Loucy (cell line): ENCODE measurements around the gene RUVBL2.
"Not testable (repeated sequence)": the region's sequence is repeated elsewhere in the genome, so short reads cannot be mapped to it uniquely, and the experiment has no call there.

Experiments used
- H2AFZ ChIP-seq: fragments of 200-600 bp; sonication (generic); 2 replicates; pipeline ENCODE4 v1.6.0; 2016; ENCODE audit warnings: antibody characterized with exemption, mild to moderate bottlenecking, low read length, moderate library complexity
- H3F3A ChIP-seq: fragments of 200-600 bp; 2 replicates; pipeline ENCODE4 v1.6.0; 2016; ENCODE audit warnings: antibody characterized with exemption, low read depth, mild to moderate bottlenecking
- H3K27me3 ChIP-seq: fragments of 200-600 bp; sonication (generic); 2 replicates; pipeline ENCODE4 v1.6.1; 2014; ENCODE audit warnings: low read length, mild to moderate bottlenecking; ENCODE audit not compliant: insufficient read depth, poor library complexity, severe bottlenecking
- H3K36me3 ChIP-seq: fragments of 200-600 bp; sonication (generic); 2 replicates; pipeline ENCODE4 v1.6.1; 2016; ENCODE audit warnings: low read length; ENCODE audit not compliant: insufficient read depth
- H3K4me1 ChIP-seq: fragments of 200-600 bp; sonication (generic); 2 replicates; pipeline ENCODE4 v1.5.1; 2014; ENCODE audit warnings: low read length, mild to moderate bottlenecking; ENCODE audit not compliant: insufficient read depth, poor library complexity, severe bottlenecking
- H3K4me2 ChIP-seq: fragments of 200-600 bp; sonication (generic); 2 replicates; pipeline ENCODE4 v1.6.0; 2014; ENCODE audit warnings: antibody characterized with exemption, low read length, low read depth, mild to moderate bottlenecking; ENCODE audit not compliant: poor library complexity, severe bottlenecking
- H3K4me3 ChIP-seq: fragments of 200-600 bp; sonication (generic); 2 replicates; pipeline ENCODE4 v1.5.1; 2014; ENCODE audit warnings: low read length, mild to moderate bottlenecking, mixed read lengths; ENCODE audit not compliant: poor library complexity, severe bottlenecking
- H3K79me2 ChIP-seq: fragments of 200-600 bp; sonication (generic); 2 replicates; pipeline ENCODE4 v1.6.1; 2014; ENCODE audit warnings: low read length; ENCODE audit not compliant: insufficient read depth
- H3K9ac ChIP-seq: fragments of 200-600 bp; sonication (generic); 2 replicates; pipeline ENCODE4 v1.6.0; 2014; ENCODE audit warnings: mild to moderate bottlenecking, low read depth, low read length, moderate library complexity; ENCODE audit not compliant: poor library complexity, severe bottlenecking
- H3K9me2 ChIP-seq: fragments of 200-600 bp; sonication (generic); replicated peaks from 2 replicates; pipeline ENCODE4 v1.6.1; 2016; ENCODE audit warnings: low read depth, low read length, mixed read lengths
- H3K9me3 ChIP-seq: fragments of 200-600 bp; sonication (generic); 2 replicates; pipeline ENCODE4 v1.6.1; 2014; ENCODE audit warnings: mild to moderate bottlenecking, antibody characterized with exemption, low read length, low read depth; ENCODE audit not compliant: insufficient read depth
- H4K20me1 ChIP-seq: fragments of 200-600 bp; sonication (generic); 2 replicates; pipeline ENCODE4 v1.6.0; 2014; ENCODE audit warnings: antibody characterized with exemption, low read length, mild to moderate bottlenecking; ENCODE audit not compliant: insufficient read depth, poor library complexity, severe bottlenecking
- EZH2phosphoT487 ChIP-seq: fragments of 200-600 bp; IDR thresholded peaks from 2 replicates; pipeline ENCODE4 v1.6.1; 2018; ENCODE audit warnings: antibody characterized with exemption, mild to moderate bottlenecking, moderate library complexity, borderline replicate concordance
- TF ChIP-seq, protein P1 (sequence below): fragments of 200-600 bp; sonication (generic); conservative IDR thresholded peaks from 2 replicates; pipeline ENCODE4 v1.5.1; 2014; ENCODE audit warnings: mild to moderate bottlenecking, antibody characterized with exemption, low read length

Gene RUVBL2

DNA sequence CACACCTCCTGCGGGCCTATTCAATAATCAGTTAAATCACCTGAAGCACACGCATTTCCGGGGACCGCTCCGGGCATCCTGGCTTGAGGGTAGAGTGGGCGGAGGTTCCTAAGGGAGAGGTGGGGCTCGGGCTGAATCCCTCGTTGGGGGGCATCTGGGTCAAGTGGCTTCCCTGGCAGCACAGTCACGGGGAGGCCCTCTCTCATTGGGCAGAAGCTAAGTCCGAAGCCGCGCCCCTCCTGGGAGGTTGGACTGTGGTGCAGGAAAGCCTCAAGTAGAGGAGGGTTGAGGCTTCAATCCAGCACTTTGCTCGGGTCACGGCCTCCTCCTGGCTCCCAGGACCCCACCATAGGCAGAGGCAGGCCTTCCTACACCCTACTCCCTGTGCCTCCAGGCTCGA, 49.9 kb downstream of the RUVBL2 start, which contains the start of gene CGB5:
Gene CGB5, plus strand, starts transcription at position 301 of the 400 bp plus-strand sequence. CDS start 362 bp downstream, outside the sequence.
- not testable (repeated sequence) for H3K4me2 ChIP-seq, H3K9me2 ChIP-seq, H3K9ac ChIP-seq, H3K9me3 ChIP-seq, H3K79me2 ChIP-seq, H3K4me1 ChIP-seq, H2AFZ ChIP-seq, H3F3A ChIP-seq, H4K20me1 ChIP-seq, H3K27me3 ChIP-seq, H3K4me3 ChIP-seq, H3K36me3 ChIP-seq

DNA sequence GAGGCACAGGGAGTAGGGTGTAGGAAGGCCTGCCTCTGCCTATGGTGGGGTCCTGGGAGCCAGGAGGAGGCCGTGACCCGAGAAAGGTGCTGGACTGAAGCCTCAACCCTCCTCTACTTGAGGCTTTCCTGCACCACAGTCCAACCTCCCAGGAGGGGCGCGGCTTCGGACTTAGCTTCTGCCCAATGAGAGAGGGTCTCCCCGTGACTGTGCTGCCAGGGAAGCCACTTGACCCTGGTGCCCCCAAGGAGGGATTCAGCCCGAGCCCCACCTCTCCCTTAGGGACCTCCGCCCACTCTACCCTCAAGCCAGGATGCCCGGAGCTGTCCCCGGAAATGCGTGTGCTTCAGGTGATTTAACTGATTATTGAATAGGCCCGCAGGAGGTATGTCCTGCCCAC, 55.3 kb downstream of the RUVBL2 start, which contains the start of gene CGB8:
Gene CGB8, minus strand, starts transcription at position 101 of the 400 bp plus-strand sequence. CDS start 372 bp downstream, outside the sequence.
- H3K9me3 ChIP-seq, H2AFZ ChIP-seq, H3K9me2 ChIP-seq, H3K36me3 ChIP-seq, H3K27me3 ChIP-seq, H3K79me2 ChIP-seq, H3F3A ChIP-seq, H4K20me1 ChIP-seq, H3K4me3 ChIP-seq, H3K9ac ChIP-seq, H3K4me2 ChIP-seq, H3K4me1 ChIP-seq: not testable (repeated sequence)

DNA sequence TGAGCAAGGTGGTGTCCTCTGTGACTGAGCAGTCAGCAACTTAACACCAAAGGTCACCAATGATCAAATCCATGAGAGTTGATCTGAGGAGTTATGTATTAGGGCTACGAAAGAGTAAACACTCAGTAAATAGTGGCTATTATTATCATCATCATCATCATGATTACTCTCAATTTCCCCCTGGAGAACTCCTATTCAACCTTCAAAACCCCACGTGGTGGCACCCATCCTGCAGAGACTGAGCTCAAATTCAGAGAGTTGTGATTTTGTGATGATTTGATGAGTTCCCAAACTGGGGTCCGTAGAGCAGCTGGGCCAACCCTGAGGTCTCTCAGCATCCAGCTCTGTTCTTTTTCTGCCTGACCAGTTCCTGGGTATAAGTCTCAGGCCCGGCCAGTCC, 56.1 kb downstream of the RUVBL2 start:
- H3K9me3 ChIP-seq, H3K4me3 ChIP-seq, H3K4me1 ChIP-seq, H3K9me2 ChIP-seq, H3K36me3 ChIP-seq, H2AFZ ChIP-seq, H3K4me2 ChIP-seq, H4K20me1 ChIP-seq, H3K79me2 ChIP-seq, H3F3A ChIP-seq, H3K27me3 ChIP-seq, H3K9ac ChIP-seq: not testable (repeated sequence)

DNA sequence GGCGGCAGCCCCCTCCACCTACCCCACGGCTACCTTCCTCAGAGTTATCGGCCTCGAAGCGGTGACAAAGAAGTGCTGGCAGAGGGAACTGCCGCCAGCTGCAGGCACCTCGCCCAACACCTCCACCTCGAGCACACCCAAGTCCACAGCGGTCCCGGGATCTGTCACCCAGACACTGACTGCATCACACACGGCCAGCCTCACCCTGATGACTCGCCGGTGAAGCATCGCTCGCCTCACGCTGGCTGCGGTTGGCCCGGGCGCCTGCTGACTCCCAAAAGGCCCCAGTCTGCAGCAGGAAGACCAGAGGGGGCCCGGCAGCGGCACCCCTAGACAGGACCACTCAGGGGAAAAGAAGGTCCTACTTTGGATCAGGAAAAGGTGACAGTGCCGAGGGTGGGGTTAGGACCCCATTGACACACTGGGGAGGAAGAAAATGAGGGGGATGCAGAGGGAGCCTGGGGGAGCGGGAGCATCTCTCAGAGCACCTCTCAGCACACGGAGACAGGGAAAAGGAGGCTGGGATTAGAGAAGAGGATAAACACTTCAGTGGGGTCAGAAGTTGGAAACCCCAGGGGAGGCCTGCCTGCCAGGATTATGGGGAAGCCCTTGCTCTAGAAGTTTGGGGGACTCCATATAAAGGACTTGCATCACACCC, 56.8 kb downstream of the RUVBL2 start:
- H3K79me2 ChIP-seq, H3K4me3 ChIP-seq, H3K27me3 ChIP-seq, H3F3A ChIP-seq, H4K20me1 ChIP-seq, H2AFZ ChIP-seq, H3K36me3 ChIP-seq, H3K9me2 ChIP-seq, H3K4me2 ChIP-seq, H3K9me3 ChIP-seq, H3K9ac ChIP-seq, H3K4me1 ChIP-seq: not testable (repeated sequence)

DNA sequence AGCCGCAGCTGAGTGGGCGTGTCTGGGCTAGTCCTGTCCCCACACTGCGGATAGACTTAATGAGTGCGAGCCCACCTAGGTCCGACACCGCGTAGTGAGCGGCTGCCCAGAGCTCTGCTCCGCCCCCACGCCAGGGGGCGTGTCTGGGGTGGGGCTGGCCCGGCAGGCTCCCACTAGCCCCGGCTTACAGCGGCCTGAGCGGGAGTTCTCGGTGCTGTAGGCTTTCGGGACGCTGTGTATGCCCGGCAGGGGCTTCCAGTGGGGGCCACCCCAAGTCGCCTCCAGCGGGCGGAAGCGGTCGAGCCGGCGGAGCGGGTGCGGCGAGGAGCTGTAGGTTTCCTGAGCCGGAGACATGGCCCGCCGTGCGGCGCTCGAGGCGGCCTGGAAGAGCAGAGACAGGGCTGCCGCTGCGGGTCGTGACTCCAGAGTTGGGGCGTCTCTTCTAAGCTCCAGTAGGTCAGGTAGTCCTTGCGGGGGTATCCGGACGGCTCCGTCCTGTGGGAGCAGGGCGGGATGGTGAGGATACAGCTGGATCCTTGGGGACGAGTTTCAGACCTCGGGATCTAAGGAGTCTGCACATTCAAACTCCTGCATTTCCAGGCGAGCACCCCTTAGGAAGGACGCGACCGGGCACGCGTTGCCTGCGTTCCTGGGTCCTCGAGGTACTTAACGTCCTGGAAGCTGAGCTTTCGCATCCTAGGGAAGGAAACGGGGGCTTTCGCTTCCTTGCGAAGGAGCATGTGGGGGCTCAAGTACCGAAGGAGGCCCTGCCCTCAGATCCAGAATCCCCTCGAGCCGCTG, 62.6 kb downstream of the RUVBL2 start:
- Histone ChIP-seq H3K36me3 (no peaks in the 10 kb centered on the region), H4K20me1 (no peaks in the 10 kb centered on the region), H2AFZ (no peak overlapping the region), H3K4me3 (no peak overlapping the region), H3K4me2 (no peak overlapping the region), H3K4me1 (no peaks in the 10 kb centered on the region), H3K9me2 (no peaks in the 10 kb centered on the region), H3K9ac (no peak overlapping the region), H3K9me3 (no peaks in the 10 kb centered on the region), H3K79me2 (no peaks in the 10 kb centered on the region), H3F3A (no peaks in the 10 kb centered on the region), H3K27me3 (no peaks in the 10 kb centered on the region)
- no peak for TF ChIP-seq EZH2phosphoT487
- TF ChIP-seq, protein P1, sequence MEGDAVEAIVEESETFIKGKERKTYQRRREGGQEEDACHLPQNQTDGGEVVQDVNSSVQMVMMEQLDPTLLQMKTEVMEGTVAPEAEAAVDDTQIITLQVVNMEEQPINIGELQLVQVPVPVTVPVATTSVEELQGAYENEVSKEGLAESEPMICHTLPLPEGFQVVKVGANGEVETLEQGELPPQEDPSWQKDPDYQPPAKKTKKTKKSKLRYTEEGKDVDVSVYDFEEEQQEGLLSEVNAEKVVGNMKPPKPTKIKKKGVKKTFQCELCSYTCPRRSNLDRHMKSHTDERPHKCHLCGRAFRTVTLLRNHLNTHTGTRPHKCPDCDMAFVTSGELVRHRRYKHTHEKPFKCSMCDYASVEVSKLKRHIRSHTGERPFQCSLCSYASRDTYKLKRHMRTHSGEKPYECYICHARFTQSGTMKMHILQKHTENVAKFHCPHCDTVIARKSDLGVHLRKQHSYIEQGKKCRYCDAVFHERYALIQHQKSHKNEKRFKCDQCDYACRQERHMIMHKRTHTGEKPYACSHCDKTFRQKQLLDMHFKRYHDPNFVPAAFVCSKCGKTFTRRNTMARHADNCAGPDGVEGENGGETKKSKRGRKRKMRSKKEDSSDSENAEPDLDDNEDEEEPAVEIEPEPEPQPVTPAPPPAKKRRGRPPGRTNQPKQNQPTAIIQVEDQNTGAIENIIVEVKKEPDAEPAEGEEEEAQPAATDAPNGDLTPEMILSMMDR, result no peak

DNA sequence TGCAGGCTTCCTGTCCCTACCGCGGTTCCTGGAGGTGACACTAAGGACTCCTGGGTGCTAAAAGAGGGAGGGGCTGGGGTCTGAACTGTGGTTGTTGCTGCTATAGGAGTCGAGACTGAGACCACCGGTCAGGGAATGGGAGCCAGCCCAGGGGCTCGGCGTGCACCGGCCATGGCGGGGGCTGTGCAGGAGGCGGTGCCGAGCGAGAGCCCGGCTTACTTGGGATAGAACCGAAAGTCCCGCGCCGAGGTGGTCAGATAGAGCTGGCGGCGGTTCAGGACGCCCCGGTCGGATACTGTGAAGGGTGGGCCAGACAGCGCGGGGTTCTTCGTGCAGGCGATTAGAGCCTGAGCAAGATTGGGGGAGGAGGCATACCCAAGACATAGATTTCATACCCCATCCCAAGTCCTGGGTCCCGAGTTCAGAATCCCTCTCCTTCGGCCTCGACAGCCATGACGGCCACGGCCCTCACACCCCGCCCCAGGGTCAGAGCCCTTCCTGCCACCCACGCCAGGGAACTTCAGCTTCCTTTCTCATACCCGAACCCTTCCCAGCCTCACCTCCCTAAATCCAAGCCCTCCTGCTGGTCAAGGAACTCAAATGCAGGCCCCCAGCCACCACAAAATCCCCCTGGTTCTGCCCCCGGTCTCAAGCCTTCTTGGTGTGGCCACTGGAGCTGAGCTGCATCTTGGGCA, 63.4 kb downstream of the RUVBL2 start:
- H3K27me3 ChIP-seq, H3K9ac ChIP-seq, H3K9me2 ChIP-seq, H4K20me1 ChIP-seq, H3K4me2 ChIP-seq, H3K36me3 ChIP-seq, H3K79me2 ChIP-seq, H2AFZ ChIP-seq, H3K4me3 ChIP-seq, H3K9me3 ChIP-seq, H3K4me1 ChIP-seq, H3F3A ChIP-seq: not testable (repeated sequence)
